WTC11 (cell line): ENCODE measurements around the gene KRT86. TPM values are rescaled to one million over a fixed set of nuclear protein-coding genes. Genes with fewer than 3 reads are reported as not detected.

Experiments used
- ATAC-seq: fragments of 200-7000 bp; cut with Tn5 transposase; 2 replicates; pipeline ENCODE4 v1.10.0; 2021; ENCODE audit warnings: mild to moderate bottlenecking, moderate library complexity
- CTCF ChIA-PET: fragments of 300-600 bp; sonication (Branson Sonifier 250); formaldehyde crosslinking; loops from one replicate; lab custom pipeline; 2021; ENCODE audit warnings: antibody characterized with exemption; lab: Charles Lee
- POLR2A ChIA-PET: fragments of 350-600 bp; sonication (Branson Sonifier 250); formaldehyde crosslinking; loops from one replicate; lab custom pipeline; 2021; ENCODE audit warnings: antibody characterized with exemption; lab: Charles Lee
- DNase-seq: peaks from one replicate; pipeline ENCODE4 v3.0.0; 2021; ENCODE audit warnings: low spot score
- H3K27ac Mint-ChIP-seq: 2 replicates; pipeline ENCODE4 v1.8.0; 2021; ENCODE audit warnings: mixed read lengths
- H3K27me3 Mint-ChIP-seq: 2 replicates; pipeline ENCODE4 v1.8.0; 2021; ENCODE audit warnings: low read depth, mild to moderate bottlenecking, moderate library complexity, mixed read lengths
- H3K36me3 Mint-ChIP-seq: 2 replicates; pipeline ENCODE4 v1.8.0; 2021; ENCODE audit warnings: mixed read lengths
- H3K4me1 Mint-ChIP-seq: 2 replicates; pipeline ENCODE4 v1.8.0; 2022; ENCODE audit warnings: mixed read lengths
- H3K4me3 Mint-ChIP-seq: 2 replicates; pipeline ENCODE4 v1.8.0; 2021; ENCODE audit warnings: mild to moderate bottlenecking, moderate library complexity, mixed read lengths
- H3K9me3 Mint-ChIP-seq: 2 replicates; pipeline ENCODE4 v1.8.0; 2021; ENCODE audit warnings: mixed read lengths
- ATF1 ChIP-seq: sonication (generic); formaldehyde crosslinking; IDR thresholded peaks from 2 replicates; pipeline ENCODE4 v1.8.1; 2023; ENCODE audit warnings: mild to moderate bottlenecking, moderate library complexity, missing genetic modification reagents
- ELF4 ChIP-seq: sonication (generic); formaldehyde crosslinking; IDR thresholded peaks from 2 replicates; pipeline ENCODE4 v1.8.1; 2022; ENCODE audit warnings: low read depth, mild to moderate bottlenecking, moderate library complexity, missing genetic modification reagents
- EMX1 ChIP-seq: fragments of 250-450 bp; sonication (Bioruptor Pico); IDR thresholded peaks from 2 replicates; pipeline ENCODE4 v1.8.0; 2021; ENCODE audit warnings: mild to moderate bottlenecking
- ETV6 ChIP-seq: sonication (generic); formaldehyde crosslinking; IDR thresholded peaks from 2 replicates; pipeline ENCODE4 v1.8.1; 2022; ENCODE audit warnings: mild to moderate bottlenecking, missing genetic modification reagents
- FOXK1 ChIP-seq: sonication (generic); formaldehyde crosslinking; IDR thresholded peaks from 2 replicates; pipeline ENCODE4 v1.8.0; 2022; ENCODE audit warnings: mild to moderate bottlenecking, moderate library complexity, missing genetic modification reagents
- GABPB1 ChIP-seq: sonication (generic); formaldehyde crosslinking; IDR thresholded peaks from 2 replicates; pipeline ENCODE4 v1.8.1; 2023; ENCODE audit warnings: mild to moderate bottlenecking, missing genetic modification reagents
- GTF2I ChIP-seq: fragments of 250-450 bp; sonication (Bioruptor Pico); conservative IDR thresholded peaks from 2 replicates; pipeline ENCODE4 v1.4.0; 2021; ENCODE audit warnings: mild to moderate bottlenecking
- IRF2 ChIP-seq: sonication (generic); formaldehyde crosslinking; IDR thresholded peaks from 2 replicates; pipeline ENCODE4 v1.8.0; 2022; ENCODE audit warnings: low read depth, missing genetic modification reagents, borderline replicate concordance
- KAT7 ChIP-seq: sonication (generic); formaldehyde crosslinking; IDR thresholded peaks from 2 replicates; pipeline ENCODE4 v1.8.1; 2023; ENCODE audit warnings: missing genetic modification reagents, mild to moderate bottlenecking, borderline replicate concordance
- MAX ChIP-seq: sonication (generic); formaldehyde crosslinking; IDR thresholded peaks from 2 replicates; pipeline ENCODE4 v1.8.0; 2022; ENCODE audit warnings: mild to moderate bottlenecking, missing genetic modification reagents
- NR1H2 ChIP-seq: sonication (generic); formaldehyde crosslinking; IDR thresholded peaks from 2 replicates; pipeline ENCODE4 v1.9.0; 2021; ENCODE audit warnings: mild to moderate bottlenecking, moderate library complexity, missing genetic modification reagents
- SP1 ChIP-seq: sonication (generic); formaldehyde crosslinking; conservative IDR thresholded peaks from 2 replicates; pipeline ENCODE4 v1.8.1; 2022; ENCODE audit warnings: missing genetic modification reagents
- STAT6 ChIP-seq: sonication (generic); formaldehyde crosslinking; conservative IDR thresholded peaks from 2 replicates; pipeline ENCODE4 v1.8.1; 2023; ENCODE audit warnings: mild to moderate bottlenecking, low read depth, missing genetic modification reagents, moderate library complexity
- TCF7 ChIP-seq: sonication (generic); formaldehyde crosslinking; IDR thresholded peaks from 2 replicates; pipeline ENCODE4 v1.8.0; 2022; ENCODE audit warnings: mild to moderate bottlenecking, low read depth, missing genetic modification reagents, moderate library complexity
- TEAD1 ChIP-seq: sonication (generic); formaldehyde crosslinking; IDR thresholded peaks from 2 replicates; pipeline ENCODE4 v1.8.0; 2022; ENCODE audit warnings: mild to moderate bottlenecking, missing genetic modification reagents
- TEAD4 ChIP-seq: sonication (generic); formaldehyde crosslinking; IDR thresholded peaks from 2 replicates; pipeline ENCODE4 v1.8.0; 2022; ENCODE audit warnings: mild to moderate bottlenecking, missing genetic modification reagents
- TP53 ChIP-seq: sonication (generic); formaldehyde crosslinking; IDR thresholded peaks from 2 replicates; pipeline ENCODE4 v1.8.1; 2023; ENCODE audit warnings: mild to moderate bottlenecking, missing genetic modification reagents
- ZBTB21 ChIP-seq: sonication (generic); formaldehyde crosslinking; IDR thresholded peaks from 2 replicates; pipeline ENCODE4 v1.8.1; 2023; ENCODE audit warnings: mild to moderate bottlenecking, missing genetic modification reagents, borderline replicate concordance
- ZNF232 ChIP-seq: sonication (generic); formaldehyde crosslinking; IDR thresholded peaks from 2 replicates; pipeline ENCODE4 v1.8.0; 2022; ENCODE audit warnings: mild to moderate bottlenecking, missing genetic modification reagents
- ZNF263 ChIP-seq: sonication (generic); formaldehyde crosslinking; IDR thresholded peaks from 2 replicates; pipeline ENCODE4 v1.8.1; 2022; ENCODE audit warnings: low read depth, mild to moderate bottlenecking, moderate library complexity, missing genetic modification reagents
- ZNF396 ChIP-seq: fragments of 250-450 bp; sonication (Bioruptor Pico); IDR thresholded peaks from 2 replicates; pipeline ENCODE4 v1.8.0; 2021; ENCODE audit warnings: mild to moderate bottlenecking, moderate library complexity, borderline replicate concordance
- ZNF423 ChIP-seq: fragments of 250-450 bp; sonication (Bioruptor Pico); IDR thresholded peaks from 2 replicates; pipeline ENCODE4 v2.1.2; 2022; ENCODE audit warnings: mild to moderate bottlenecking, moderate library complexity
- ZNF671 ChIP-seq: fragments of 250-450 bp; sonication (Bioruptor Pico); IDR thresholded peaks from 2 replicates; pipeline ENCODE4 v1.8.0; 2021; ENCODE audit warnings: mild to moderate bottlenecking
- total RNA-seq: library from RNA; stranded (reverse); gene quantifications from 3 replicates; pipeline ENCODE4 v1.2.3, GENCODE V29; 2021
- TF ChIP-seq, protein P1 (sequence below): sonication (generic); formaldehyde crosslinking; IDR thresholded peaks from 2 replicates; pipeline ENCODE4 v1.8.0; 2023; ENCODE audit warnings: mild to moderate bottlenecking, missing genetic modification reagents
- TF ChIP-seq, protein P2 (sequence below): sonication (generic); formaldehyde crosslinking; IDR thresholded peaks from 2 replicates; pipeline ENCODE4 v1.8.1; 2023; ENCODE audit warnings: mild to moderate bottlenecking, missing genetic modification reagents, moderate library complexity

The KRT86 gene
- total RNA-seq, 1 experiment from 2014 or later = 0.11 TPM

DNA sequence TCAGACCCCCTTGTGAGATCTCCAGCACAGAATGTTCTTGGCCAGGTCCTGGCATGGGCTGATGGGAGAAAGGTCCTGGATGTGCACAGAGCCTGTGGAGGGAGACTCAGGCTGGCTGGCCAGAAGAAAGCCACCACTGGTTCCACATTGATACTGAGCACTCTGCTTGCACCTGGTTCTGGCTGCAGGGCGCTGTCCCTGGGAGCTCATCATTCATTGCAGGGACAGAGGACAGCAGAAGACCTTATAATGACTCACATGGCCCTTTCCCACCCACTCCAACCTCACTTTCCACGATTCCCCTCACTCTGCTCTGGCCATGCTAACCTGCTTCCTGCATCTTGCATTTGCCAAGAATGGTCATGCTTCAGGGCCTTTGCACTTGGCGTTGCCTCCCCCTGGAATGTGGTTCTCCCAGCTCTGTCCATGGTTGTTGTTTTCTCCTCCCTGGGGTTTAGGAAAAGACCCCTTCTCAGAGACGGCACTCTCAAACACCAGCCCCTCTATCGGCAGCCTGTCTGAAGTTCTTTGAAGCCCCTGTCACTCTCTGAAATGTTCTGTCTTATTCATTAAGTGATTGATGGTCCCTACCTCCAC is 31.1 kb upstream of the KRT86 start:
- POLR2A ChIA-PET = interaction anchor here (0.6 kb wide), 1 partner anchor 21 kb away, joined by 3 read pairs; no protein-coding TSS in a partner anchor
- no peak for DNase-seq
- no peak overlapping the region for H3K4me3 Mint-ChIP-seq
- peaks cover 41% of the 10 kb centered on the region for H3K4me1 Mint-ChIP-seq
- CTCF ChIA-PET = interaction anchor here (1.0 to 4.9 kb wide), 6 partner anchors 18 to 100 kb away, joined by 3 to 27 read pairs (median 4); no protein-coding TSS in a partner anchor
- TF ChIP-seq GABPB1 (CRISPR knock-in tag) = no peak
- no peak for TF ChIP-seq STAT6 (CRISPR knock-in tag)
- no peak for TF ChIP-seq ZBTB21 (CRISPR knock-in tag)
- TF ChIP-seq FOXK1 (CRISPR knock-in tag) = no peak
- no peak for TF ChIP-seq ZNF423 (CRISPR knock-in tag)
- TF ChIP-seq KAT7 (CRISPR knock-in tag) = no peak
- TF ChIP-seq, protein P1, sequence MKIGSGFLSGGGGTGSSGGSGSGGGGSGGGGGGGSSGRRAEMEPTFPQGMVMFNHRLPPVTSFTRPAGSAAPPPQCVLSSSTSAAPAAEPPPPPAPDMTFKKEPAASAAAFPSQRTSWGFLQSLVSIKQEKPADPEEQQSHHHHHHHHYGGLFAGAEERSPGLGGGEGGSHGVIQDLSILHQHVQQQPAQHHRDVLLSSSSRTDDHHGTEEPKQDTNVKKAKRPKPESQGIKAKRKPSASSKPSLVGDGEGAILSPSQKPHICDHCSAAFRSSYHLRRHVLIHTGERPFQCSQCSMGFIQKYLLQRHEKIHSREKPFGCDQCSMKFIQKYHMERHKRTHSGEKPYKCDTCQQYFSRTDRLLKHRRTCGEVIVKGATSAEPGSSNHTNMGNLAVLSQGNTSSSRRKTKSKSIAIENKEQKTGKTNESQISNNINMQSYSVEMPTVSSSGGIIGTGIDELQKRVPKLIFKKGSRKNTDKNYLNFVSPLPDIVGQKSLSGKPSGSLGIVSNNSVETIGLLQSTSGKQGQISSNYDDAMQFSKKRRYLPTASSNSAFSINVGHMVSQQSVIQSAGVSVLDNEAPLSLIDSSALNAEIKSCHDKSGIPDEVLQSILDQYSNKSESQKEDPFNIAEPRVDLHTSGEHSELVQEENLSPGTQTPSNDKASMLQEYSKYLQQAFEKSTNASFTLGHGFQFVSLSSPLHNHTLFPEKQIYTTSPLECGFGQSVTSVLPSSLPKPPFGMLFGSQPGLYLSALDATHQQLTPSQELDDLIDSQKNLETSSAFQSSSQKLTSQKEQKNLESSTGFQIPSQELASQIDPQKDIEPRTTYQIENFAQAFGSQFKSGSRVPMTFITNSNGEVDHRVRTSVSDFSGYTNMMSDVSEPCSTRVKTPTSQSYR (CRISPR knock-in tag) = no peak
- no peak for TF ChIP-seq TCF7
- no peak for TF ChIP-seq ELF4 (CRISPR knock-in tag)
- no peak for TF ChIP-seq TEAD1 (CRISPR knock-in tag)
- TF ChIP-seq ZNF396 (CRISPR knock-in tag) = no peak
- no peak for TF ChIP-seq SP1
- TF ChIP-seq ZNF263 (CRISPR knock-in tag) = no peak
- TF ChIP-seq ZNF232 (CRISPR knock-in tag) = no peak
- TF ChIP-seq, protein P2, sequence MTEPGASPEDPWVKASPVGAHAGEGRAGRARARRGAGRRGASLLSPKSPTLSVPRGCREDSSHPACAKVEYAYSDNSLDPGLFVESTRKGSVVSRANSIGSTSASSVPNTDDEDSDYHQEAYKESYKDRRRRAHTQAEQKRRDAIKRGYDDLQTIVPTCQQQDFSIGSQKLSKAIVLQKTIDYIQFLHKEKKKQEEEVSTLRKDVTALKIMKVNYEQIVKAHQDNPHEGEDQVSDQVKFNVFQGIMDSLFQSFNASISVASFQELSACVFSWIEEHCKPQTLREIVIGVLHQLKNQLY = no peak
- no peak for TF ChIP-seq ETV6 (CRISPR knock-in tag)
- no peak for TF ChIP-seq TP53 (CRISPR knock-in tag)
- TF ChIP-seq, all 79 proteins: peak for 0
- H3K27me3 Mint-ChIP-seq = peaks cover 3% of the 10 kb centered on the region; the same call in 1 of the 2 replicates
- no peaks in the 10 kb centered on the region for H3K36me3 Mint-ChIP-seq
- H3K9me3 Mint-ChIP-seq = no peaks in the 10 kb centered on the region
- no peak overlapping the region for H3K27ac Mint-ChIP-seq
- no peak for ATAC-seq

DNA sequence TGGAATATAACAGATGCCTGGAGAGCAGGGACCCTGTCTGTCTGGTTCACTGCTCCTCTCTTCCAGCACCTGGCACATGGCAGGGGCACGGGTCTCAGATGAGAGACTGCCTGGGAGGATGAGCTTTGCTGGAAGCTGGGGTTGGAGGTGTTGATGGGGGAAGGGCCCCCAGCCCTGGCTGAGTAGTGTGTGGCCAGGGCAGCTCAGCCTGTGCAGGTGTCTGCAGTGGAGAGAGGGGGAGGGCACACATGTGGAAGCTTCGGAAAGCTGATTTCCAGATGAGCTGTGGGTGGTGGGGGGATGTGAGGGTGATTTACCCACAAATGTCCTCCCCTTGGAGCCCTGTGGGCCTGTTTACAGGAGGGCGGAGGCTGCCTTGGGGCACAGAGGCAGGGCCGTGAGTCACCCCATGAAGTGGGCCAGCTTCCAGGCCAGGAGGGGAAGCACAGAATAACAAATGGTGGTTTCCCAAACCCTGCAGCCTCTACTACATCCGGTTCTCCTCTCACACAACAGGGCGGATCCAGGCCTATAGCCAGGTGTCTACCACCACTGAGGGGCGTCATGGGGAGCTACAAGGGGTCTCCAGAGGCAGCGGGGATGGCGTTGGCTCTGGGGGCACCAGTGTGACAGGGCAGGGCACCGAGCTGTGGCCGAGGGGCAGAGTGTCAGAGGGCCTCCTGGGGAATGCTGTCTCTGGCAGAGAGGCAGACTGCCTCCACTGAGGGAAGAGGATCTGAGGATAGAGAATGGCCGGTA is 30.4 kb upstream of the KRT86 start:
- TF ChIP-seq ATF1 (no peak), NR1H2 (no peak), EMX1 (no peak), IRF2 (CRISPR knock-in tag) (no peak), MAX (no peak), GTF2I (CRISPR knock-in tag) (no peak), TEAD4 (CRISPR knock-in tag) (no peak), ZNF671 (CRISPR knock-in tag) (no peak), TCF7 (no peak)
- no peaks in the 10 kb centered on the region for H3K36me3 Mint-ChIP-seq
- H3K27me3 Mint-ChIP-seq = peaks cover 9% of the 10 kb centered on the region
- ChIA-PET POLR2A (interaction anchor here (0.6 to 1.1 kb wide), 2 partner anchors 11 to 21 kb away, joined by 3 read pairs; partner anchors contain the start of gene KRT7), CTCF (interaction anchor here (1.0 to 4.9 kb wide), 8 partner anchors 19 to 100 kb away, joined by 3 to 33 read pairs (median 6); no protein-coding TSS in a partner anchor)
- DNase-seq (no peak), ATAC-seq (no peak)
- H3K27ac Mint-ChIP-seq = no peak overlapping the region
- H3K9me3 Mint-ChIP-seq = no peaks in the 10 kb centered on the region
- H3K4me1 Mint-ChIP-seq = peaks cover 36% of the 10 kb centered on the region
- no peak overlapping the region for H3K4me3 Mint-ChIP-seq
